Measurements from ENCODE around the gene IFIT1. TPM values are rescaled to one million over a fixed set of nuclear protein-coding genes. Genes with fewer than 3 reads are reported as not detected.
"Not testable (repeated sequence)": the region's sequence is repeated elsewhere in the genome, so short reads cannot be mapped to it uniquely, and the experiment has no call there.

Gene IFIT1
- polyA plus RNA-seq, 1 experiment: 32.8 TPM

DNA sequence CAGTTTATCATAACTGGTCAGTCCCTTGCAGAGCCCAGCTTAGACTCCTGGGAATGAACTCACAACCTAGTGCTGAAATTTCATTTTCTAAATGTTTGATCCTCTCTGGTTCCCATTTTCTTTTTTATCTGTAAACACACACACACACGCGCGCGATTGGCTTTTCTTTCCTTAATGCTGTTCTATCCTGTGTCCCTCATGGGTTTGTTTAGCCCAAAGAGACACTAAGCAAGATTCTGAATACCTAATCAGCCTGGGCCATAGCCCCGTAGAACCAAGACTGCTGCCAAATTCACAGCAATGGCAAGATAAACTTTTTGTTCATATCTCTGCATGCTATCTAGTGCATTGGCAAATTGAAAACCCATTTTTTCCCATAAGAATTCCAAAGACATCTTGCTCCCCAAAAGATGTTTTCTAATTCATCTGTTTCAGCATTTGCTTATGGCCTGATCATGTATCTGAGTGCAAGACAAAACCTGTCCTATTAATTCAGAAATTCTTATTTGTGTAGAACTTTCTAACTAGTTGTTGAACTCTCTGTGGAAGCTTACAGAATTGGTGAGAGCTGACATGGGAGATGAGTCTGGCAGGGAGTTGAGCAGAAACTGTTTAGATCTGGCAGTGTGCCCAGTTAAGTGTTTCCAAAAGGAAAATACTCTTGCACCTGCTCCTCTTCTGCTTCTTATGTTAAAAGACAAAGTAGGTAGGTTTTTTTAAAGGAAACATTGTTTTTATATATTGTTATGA lies 1.8 kb upstream of the IFIT1 start:
- Histone ChIP-seq H3K27ac (ENCODE audit: low read depth, low read length) (no peak overlapping the region), H3K27me3 (ENCODE audit: control insufficient read depth, insufficient read depth, low read length) (no peaks in the 10 kb centered on the region), H3K9me3 (ENCODE audit: control insufficient read depth, insufficient read depth, low read length) (no peaks in the 10 kb centered on the region), H3K4me3 (ENCODE audit: low read depth, low read length) (no peak overlapping the region)
- CTCF ChIA-PET: interaction anchor here (3.0 to 3.1 kb wide), 2 partner anchors 21 to 173 kb away, joined by 13 to 17 read pairs; no protein-coding TSS in a partner anchor
- no peak for DNase-seq (ENCODE audit: low read depth, low spot score)
- TF ChIP-seq CTCF (IDR thresholded peaks at IDR 0.05; ENCODE audit: low read depth, low read length): no peak
- POLR2A ChIA-PET: no interaction called here

- H3K4me3 ChIP-seq (ENCODE audit: low read depth, low read length); POLR2A ChIA-PET; H3K9me3 ChIP-seq (ENCODE audit: control insufficient read depth, insufficient read depth, low read length); H3K27ac ChIP-seq (ENCODE audit: low read depth, low read length); H3K27me3 ChIP-seq (ENCODE audit: control insufficient read depth, insufficient read depth, low read length); DNase-seq (ENCODE audit: low read depth, low spot score): not testable (repeated sequence)
- CTCF ChIA-PET: interaction anchor here (3.1 kb wide), 1 partner anchor 22 kb away, joined by 17 read pairs; no protein-coding TSS in a partner anchor
Observed at GRCh38 chr10:89391226-89391576, 1.2 kb upstream of the IFIT1 start.

DNA sequence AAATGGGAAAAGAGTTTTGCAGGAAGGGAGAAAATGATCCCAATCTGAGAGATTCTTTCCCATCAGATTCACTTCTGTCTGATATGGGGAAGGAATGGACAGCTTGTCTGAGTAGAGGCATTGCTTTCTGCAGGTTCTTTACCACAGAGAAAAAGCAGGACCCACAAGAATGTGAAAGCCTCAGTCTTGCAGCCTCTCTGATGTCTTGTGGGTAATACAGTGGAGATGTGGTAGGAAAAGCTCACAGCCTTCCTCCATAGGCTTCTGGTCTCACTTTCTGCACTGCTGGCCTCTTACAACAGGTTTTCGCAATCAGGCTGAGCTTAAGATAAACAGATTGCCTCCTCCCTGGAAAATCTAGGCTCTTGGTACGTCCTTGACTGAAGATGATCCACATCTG lies 551 bp downstream of the IFIT1 start:
- TF ChIP-seq CTCF (IDR thresholded peaks at IDR 0.05; ENCODE audit: low read depth, low read length): no peak
- Histone ChIP-seq H3K4me3 (ENCODE audit: low read depth, low read length) (peak overlapping the region; percentile 75), H3K27ac (ENCODE audit: low read depth, low read length) (peak overlapping the region; percentile 81), H3K9me3 (ENCODE audit: control insufficient read depth, insufficient read depth, low read length) (no peaks in the 10 kb centered on the region), H3K27me3 (ENCODE audit: control insufficient read depth, insufficient read depth, low read length) (no peaks in the 10 kb centered on the region)
- ChIA-PET POLR2A (interaction anchor here (0.6 to 1.8 kb wide), 8 partner anchors 18 to 131 kb away, joined by 5 to 12 read pairs (median 8); partner anchors contain the start of genes IFIT3 and IFIT5), CTCF (interaction anchor here (0.9 to 3.1 kb wide), 5 partner anchors 21 to 583 kb away, joined by 3 to 17 read pairs (median 4); partner anchors contain the start of gene IFIT5)
- peak; percentile 75 for DNase-seq (ENCODE audit: low read depth, low spot score)

DNA sequence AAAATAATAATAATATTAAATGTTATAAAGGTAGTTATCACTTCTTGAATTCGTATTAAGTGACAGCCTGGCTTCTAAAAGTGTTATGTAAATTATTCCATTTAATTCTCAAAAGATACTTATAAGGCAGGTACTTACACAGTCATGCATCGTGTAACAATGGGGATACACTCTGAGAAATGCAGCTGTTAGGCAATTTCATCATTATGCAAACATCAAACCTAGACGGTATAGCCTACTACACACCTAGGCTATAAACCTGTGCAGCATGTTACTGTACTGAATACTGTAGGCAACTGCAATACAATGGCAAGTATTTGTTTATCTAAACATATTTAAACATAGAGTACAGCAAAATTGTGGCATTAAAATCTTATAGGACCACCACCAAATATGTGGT lies 1.5 kb downstream of the IFIT1 start:
- TF ChIP-seq CTCF (IDR thresholded peaks at IDR 0.05; ENCODE audit: low read depth, low read length): no peak
- POLR2A ChIA-PET: no interaction called here
- Histone ChIP-seq H3K27ac (ENCODE audit: low read depth, low read length) (no peak overlapping the region), H3K27me3 (ENCODE audit: control insufficient read depth, insufficient read depth, low read length) (no peaks in the 10 kb centered on the region), H3K9me3 (ENCODE audit: control insufficient read depth, insufficient read depth, low read length) (no peaks in the 10 kb centered on the region), H3K4me3 (ENCODE audit: low read depth, low read length) (peak overlapping the region; percentile 21; the same call in 1 of the 2 replicates)
- CTCF ChIA-PET: interaction anchor here (0.6 to 3.1 kb wide), 2 partner anchors 25 to 48 kb away, joined by 3 to 17 read pairs; no protein-coding TSS in a partner anchor
- DNase-seq (ENCODE audit: low read depth, low spot score): no peak

DNA sequence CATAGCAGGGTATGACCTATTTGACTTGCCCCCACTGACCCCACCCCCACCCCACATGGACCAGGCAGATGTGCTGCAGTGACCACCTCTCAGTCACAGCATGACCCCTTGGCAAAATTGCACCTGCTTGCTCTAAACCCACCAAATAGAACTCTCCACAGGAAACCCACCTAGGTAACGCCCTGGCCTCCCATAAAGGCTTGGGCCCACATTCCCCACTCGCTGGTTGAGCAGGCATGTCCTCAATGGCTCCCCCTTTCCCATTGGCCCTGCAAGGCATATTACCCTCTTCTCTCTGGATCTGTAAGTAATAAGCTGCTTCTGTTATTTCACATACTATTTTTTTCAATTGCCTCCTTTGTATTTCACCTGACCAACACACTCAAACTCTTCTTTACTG lies 2.7 kb downstream of the IFIT1 start:
- POLR2A ChIA-PET: no interaction called here
- CTCF ChIA-PET: no interaction called here
- no peak overlapping the region for H3K27ac ChIP-seq (ENCODE audit: low read depth, low read length)

More for the DNA sequence above, 2.7 kb downstream of the IFIT1 start:
- Histone ChIP-seq H3K4me3 (ENCODE audit: low read depth, low read length) (no peak overlapping the region), H3K9me3 (ENCODE audit: control insufficient read depth, insufficient read depth, low read length) (no peaks in the 10 kb centered on the region), H3K27me3 (ENCODE audit: control insufficient read depth, insufficient read depth, low read length) (no peaks in the 10 kb centered on the region)
- DNase-seq (ENCODE audit: low read depth, low spot score): no peak
- no peak for TF ChIP-seq CTCF (IDR thresholded peaks at IDR 0.05; ENCODE audit: low read depth, low read length)
